SK-N-SH treated with all-trans-retinoic acid at 6 μM for 48 hours (cell line): ENCODE data around the gene TRPV4.

Experiments used
- ATAC-seq: fragments of 200-7000 bp; cut with Tn5 transposase; 3 replicates; pipeline ENCODE4 v1.9.1; 2020; ENCODE audit warnings: mild to moderate bottlenecking, moderate library complexity
- ARNTL ChIP-seq: fragments of 450-650 bp; formaldehyde crosslinking; IDR thresholded peaks from 2 replicates; pipeline ENCODE4 v1.5.0; 2020; ENCODE audit warnings: low read depth, mild to moderate bottlenecking, moderate library complexity, borderline replicate concordance
- BACH2 ChIP-seq: fragments of 250-450 bp; sonication (Bioruptor Pico); IDR thresholded peaks from 2 replicates; pipeline ENCODE4 v1.9.0; 2021; ENCODE audit warnings: mild to moderate bottlenecking, borderline replicate concordance
- CREB5 ChIP-seq: fragments of 250-450 bp; sonication (Bioruptor Pico); IDR thresholded peaks from 2 replicates; pipeline ENCODE4 v1.5.1; 2020; ENCODE audit warnings: low read depth, mild to moderate bottlenecking, moderate library complexity
- CSDC2 ChIP-seq: fragments of 250-450 bp; sonication (Bioruptor Pico); IDR thresholded peaks from 2 replicates; pipeline ENCODE4 v1.5.0; 2020; ENCODE audit warnings: mild to moderate bottlenecking, moderate library complexity
- CSRNP3 ChIP-seq: fragments of 250-450 bp; sonication (Bioruptor Pico); IDR thresholded peaks from 2 replicates; pipeline ENCODE4 v1.5.1; 2021; ENCODE audit warnings: mild to moderate bottlenecking, moderate library complexity
- ESRRG ChIP-seq: fragments of 250-450 bp; sonication (Bioruptor Pico); IDR thresholded peaks from 2 replicates; pipeline ENCODE4 v1.6.1; 2021; ENCODE audit warnings: mild to moderate bottlenecking
- GLIS3 ChIP-seq: fragments of 250-450 bp; sonication (Bioruptor Pico); IDR thresholded peaks from 2 replicates; pipeline ENCODE4 v1.5.0; 2020; ENCODE audit warnings: mild to moderate bottlenecking, moderate library complexity
- ISL1 ChIP-seq: fragments of 250-450 bp; sonication (Bioruptor Pico); IDR thresholded peaks from 2 replicates; pipeline ENCODE4 v2.1.2; 2022; ENCODE audit warnings: mild to moderate bottlenecking, moderate library complexity
- OSR1 ChIP-seq: fragments of 250-450 bp; sonication (Bioruptor Pico); IDR thresholded peaks from 2 replicates; pipeline ENCODE4 v1.8.0; 2022; ENCODE audit warnings: moderate library complexity, mild to moderate bottlenecking, inconsistent platforms
- PATZ1 ChIP-seq: fragments of 250-450 bp; sonication (Bioruptor Pico); IDR thresholded peaks from 2 replicates; pipeline ENCODE4 v1.8.0; 2020; ENCODE audit warnings: mild to moderate bottlenecking, moderate library complexity, borderline replicate concordance
- POU6F1 ChIP-seq: fragments of 250-450 bp; sonication (Bioruptor Pico); IDR thresholded peaks from 2 replicates; pipeline ENCODE4 v1.8.0; 2021; ENCODE audit warnings: low read depth, mild to moderate bottlenecking, moderate library complexity, borderline replicate concordance
- PPARA ChIP-seq: fragments of 250-450 bp; sonication (Bioruptor Pico); IDR thresholded peaks from 2 replicates; pipeline ENCODE4 v1.5.0; 2020; ENCODE audit warnings: mild to moderate bottlenecking, borderline replicate concordance
- RARB ChIP-seq: fragments of 250-450 bp; sonication (Bioruptor Pico); IDR thresholded peaks from 2 replicates; pipeline ENCODE4 v1.8.0; 2021; ENCODE audit warnings: mild to moderate bottlenecking, moderate library complexity
- SNAI2 ChIP-seq: fragments of 250-450 bp; sonication (Bioruptor Pico); IDR thresholded peaks from 2 replicates; pipeline ENCODE4 v1.5.0; 2020; ENCODE audit warnings: mild to moderate bottlenecking, moderate library complexity
- TCF4 ChIP-seq: fragments of 250-450 bp; sonication (Bioruptor Pico); IDR thresholded peaks from 2 replicates; pipeline ENCODE4 v1.8.0; 2021; ENCODE audit warnings: mild to moderate bottlenecking, moderate library complexity, borderline replicate concordance
- TOX ChIP-seq: fragments of 250-450 bp; sonication (Bioruptor Pico); IDR thresholded peaks from 2 replicates; pipeline ENCODE4 v1.8.0; 2021; ENCODE audit warnings: mild to moderate bottlenecking, moderate library complexity, borderline replicate concordance
- TSHZ2 ChIP-seq: fragments of 250-450 bp; sonication (Bioruptor Pico); IDR thresholded peaks from 2 replicates; pipeline ENCODE4 v1.5.0; 2020; ENCODE audit warnings: mild to moderate bottlenecking, moderate library complexity
- ZC3H10 ChIP-seq: fragments of 250-450 bp; sonication (Bioruptor Pico); IDR thresholded peaks from 2 replicates; pipeline ENCODE4 v1.5.1; 2021; ENCODE audit warnings: mild to moderate bottlenecking, moderate library complexity
- ZFP3 ChIP-seq: fragments of 250-450 bp; sonication (Bioruptor Pico); IDR thresholded peaks from 2 replicates; pipeline ENCODE4 v1.5.0; 2020; ENCODE audit warnings: mild to moderate bottlenecking, moderate library complexity
- ZFP30 ChIP-seq: fragments of 450-650 bp; formaldehyde crosslinking; IDR thresholded peaks from 2 replicates; pipeline ENCODE4 v1.5.0; 2022; ENCODE audit warnings: mild to moderate bottlenecking, moderate library complexity
- ZNF565 ChIP-seq: fragments of 450-650 bp; formaldehyde crosslinking; conservative IDR thresholded peaks from 2 replicates; pipeline ENCODE4 v1.5.0; 2020; ENCODE audit warnings: low read depth, mild to moderate bottlenecking, moderate library complexity
- ZNF70 ChIP-seq: fragments of 450-650 bp; formaldehyde crosslinking; IDR thresholded peaks from 2 replicates; pipeline ENCODE4 v1.5.0; 2020; ENCODE audit warnings: mild to moderate bottlenecking, moderate library complexity
- ZNF8 ChIP-seq: fragments of 450-650 bp; formaldehyde crosslinking; IDR thresholded peaks from 2 replicates; pipeline ENCODE4 v1.5.0; 2020; ENCODE audit warnings: mild to moderate bottlenecking, moderate library complexity

The TRPV4 gene

GRCh38 chr12:109868182-109869051 is 35.2 kb upstream of the TRPV4 start:
- ATAC-seq: no peak
- no peak for TF ChIP-seq ZFP3 (CRISPR knock-in tag)
- no peak for TF ChIP-seq POU6F1 (CRISPR knock-in tag)
- TF ChIP-seq ISL1: no peak
- TF ChIP-seq PATZ1: no peak
- TF ChIP-seq ESRRG (CRISPR knock-in tag): no peak
- TF ChIP-seq CSRNP3 (CRISPR knock-in tag): no peak
- TF ChIP-seq SNAI2: no peak
- no peak for TF ChIP-seq ZNF565
- TF ChIP-seq OSR1: no peak
- no peak for TF ChIP-seq ZNF8 (CRISPR knock-in tag)
- TF ChIP-seq TOX: no peak
- no peak for TF ChIP-seq CSDC2 (CRISPR knock-in tag)

- TF ChIP-seq ZFP30 (CRISPR knock-in tag) (no peak), GLIS3 (CRISPR knock-in tag) (no peak), BACH2 (CRISPR knock-in tag) (no peak), CREB5 (CRISPR knock-in tag) (no peak), SNAI2 (no peak), ESRRG (CRISPR knock-in tag) (no peak), ARNTL (CRISPR knock-in tag) (no peak), ISL1 (no peak), ZNF8 (CRISPR knock-in tag) (no peak), TOX (no peak), ZNF565 (no peak), TCF4 (CRISPR knock-in tag) (no peak), POU6F1 (CRISPR knock-in tag) (no peak), PPARA (no peak), RARB (CRISPR knock-in tag) (no peak), OSR1 (no peak), ZC3H10 (CRISPR knock-in tag) (no peak)
- no peak for ATAC-seq
Observed at GRCh38 chr12:109864916-109865315, 31.7 kb upstream of the TRPV4 start.

- no peak for ATAC-seq
- no peak for TF ChIP-seq ZC3H10 (CRISPR knock-in tag)
- no peak for TF ChIP-seq TCF4 (CRISPR knock-in tag)
- no peak for TF ChIP-seq TSHZ2 (CRISPR knock-in tag)
- no peak for TF ChIP-seq GLIS3 (CRISPR knock-in tag)
- no peak for TF ChIP-seq ZFP3 (CRISPR knock-in tag)
- no peak for TF ChIP-seq ZNF8 (CRISPR knock-in tag)
- no peak for TF ChIP-seq ESRRG (CRISPR knock-in tag)
- TF ChIP-seq ZNF70: no peak
- TF ChIP-seq CREB5 (CRISPR knock-in tag): no peak
- no peak for TF ChIP-seq ARNTL (CRISPR knock-in tag)
- TF ChIP-seq ISL1: no peak
- TF ChIP-seq OSR1: no peak
- TF ChIP-seq PPARA: no peak
Observed at GRCh38 chr12:109863847-109864712, 30.9 kb upstream of the TRPV4 start.
